Regular cardiac myocyte (primary cell): Measurements from ENCODE around the gene GPRIN2. TPM values are rescaled to one million over a fixed set of nuclear protein-coding genes. Genes with fewer than 3 reads are reported as not detected.

ENCODE experiments used
- total RNA-seq: library from RNA; depleted of rRNA; stranded (reverse); fragments of >200 nt; gene quantifications from 2 replicates; pipeline ENCODE4 v1.2.3, GENCODE V29; 2014

The GPRIN2 gene
- total RNA-seq = not detected in 2 replicates

DNA sequence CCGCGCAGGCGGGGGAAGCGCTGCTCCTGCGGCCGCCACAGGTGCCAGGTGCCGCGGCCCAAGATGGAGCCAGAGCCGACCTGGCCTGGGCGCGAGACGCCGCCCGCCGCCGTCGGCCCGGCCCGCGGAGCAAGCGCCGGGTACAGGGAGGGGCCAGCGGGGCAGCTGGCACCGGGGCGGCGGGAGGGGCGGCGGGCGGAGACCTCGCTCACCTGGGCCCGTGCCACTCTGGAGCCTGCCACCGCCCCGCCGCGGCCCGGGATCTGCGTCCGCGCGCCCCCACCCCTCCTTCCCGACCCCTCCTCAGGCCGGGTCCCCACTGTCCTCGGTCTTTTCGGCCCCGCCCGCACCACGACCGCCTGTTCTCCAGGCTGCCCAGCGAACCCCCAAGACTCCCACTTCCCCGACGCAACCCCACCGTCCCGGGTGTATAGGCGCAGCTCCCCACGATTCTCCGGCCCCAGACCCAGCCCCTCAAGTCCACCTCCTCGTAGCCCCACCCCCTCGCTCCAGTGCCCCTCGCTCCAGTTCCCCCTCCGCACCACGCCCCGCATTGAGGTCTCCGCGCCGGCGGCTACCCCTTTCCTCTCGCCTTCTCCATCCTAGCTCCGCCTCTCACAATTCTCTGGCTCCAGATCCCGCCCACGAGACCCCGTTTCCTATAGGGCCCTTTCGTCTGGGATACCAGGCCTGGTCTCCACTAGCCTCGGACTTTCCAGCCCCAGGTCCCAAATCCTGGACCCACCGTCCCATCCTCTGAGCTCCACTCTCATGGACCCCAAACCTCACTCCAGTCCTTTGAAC, at the start of gene GPRIN2:
Gene GPRIN2 (minus strand): TSS at position 144 of the 804 bp plus-strand sequence. CDS start 5,922 bp downstream, outside the sequence.

GRCh38 chr10:46578474-46579178, 22.2 kb upstream of the GPRIN2 start, which contains the start of gene SYT15:
TSS of gene SYT15 (plus strand) at chr10:46579128. CDS start at chr10:46579169, 41 bp downstream.

Other genes with a start within 250 kb of the GPRIN2 start
- not detected in 2 replicates for gene ANXA8L1, start 180.9 kb downstream of the GPRIN2 start, total RNA-seq
- gene NPY4R, start 90.7 kb downstream of the GPRIN2 start, total RNA-seq = 0.19 and 0.28 TPM in 2 replicates
- under 0.01 TPM in 1 of 2 replicates, not detected in the other for gene SYT15, start 22.5 kb upstream of the GPRIN2 start, total RNA-seq